Loucy (cell line): ENCODE results near the gene FOXF1.

Experiments
- H2AFZ ChIP-seq: fragments of 200-600 bp; sonication (generic); 2 replicates; pipeline ENCODE4 v1.6.0; 2016; ENCODE audit warnings: antibody characterized with exemption, mild to moderate bottlenecking, low read length, moderate library complexity
- H3F3A ChIP-seq: fragments of 200-600 bp; 2 replicates; pipeline ENCODE4 v1.6.0; 2016; ENCODE audit warnings: antibody characterized with exemption, low read depth, mild to moderate bottlenecking
- H3K27me3 ChIP-seq: fragments of 200-600 bp; sonication (generic); 2 replicates; pipeline ENCODE4 v1.6.1; 2014; ENCODE audit warnings: low read length, mild to moderate bottlenecking; ENCODE audit not compliant: insufficient read depth, poor library complexity, severe bottlenecking
- H3K36me3 ChIP-seq: fragments of 200-600 bp; sonication (generic); 2 replicates; pipeline ENCODE4 v1.6.1; 2016; ENCODE audit warnings: low read length; ENCODE audit not compliant: insufficient read depth
- H3K4me1 ChIP-seq: fragments of 200-600 bp; sonication (generic); 2 replicates; pipeline ENCODE4 v1.5.1; 2014; ENCODE audit warnings: low read length, mild to moderate bottlenecking; ENCODE audit not compliant: insufficient read depth, poor library complexity, severe bottlenecking
- H3K4me2 ChIP-seq: fragments of 200-600 bp; sonication (generic); 2 replicates; pipeline ENCODE4 v1.6.0; 2014; ENCODE audit warnings: antibody characterized with exemption, low read length, low read depth, mild to moderate bottlenecking; ENCODE audit not compliant: poor library complexity, severe bottlenecking
- H3K4me3 ChIP-seq: fragments of 200-600 bp; sonication (generic); 2 replicates; pipeline ENCODE4 v1.5.1; 2014; ENCODE audit warnings: low read length, mild to moderate bottlenecking, mixed read lengths; ENCODE audit not compliant: poor library complexity, severe bottlenecking
- H3K79me2 ChIP-seq: fragments of 200-600 bp; sonication (generic); 2 replicates; pipeline ENCODE4 v1.6.1; 2014; ENCODE audit warnings: low read length; ENCODE audit not compliant: insufficient read depth
- H3K9ac ChIP-seq: fragments of 200-600 bp; sonication (generic); 2 replicates; pipeline ENCODE4 v1.6.0; 2014; ENCODE audit warnings: mild to moderate bottlenecking, low read depth, low read length, moderate library complexity; ENCODE audit not compliant: poor library complexity, severe bottlenecking
- H3K9me2 ChIP-seq: fragments of 200-600 bp; sonication (generic); replicated peaks from 2 replicates; pipeline ENCODE4 v1.6.1; 2016; ENCODE audit warnings: low read depth, low read length, mixed read lengths
- H3K9me3 ChIP-seq: fragments of 200-600 bp; sonication (generic); 2 replicates; pipeline ENCODE4 v1.6.1; 2014; ENCODE audit warnings: mild to moderate bottlenecking, antibody characterized with exemption, low read length, low read depth; ENCODE audit not compliant: insufficient read depth
- H4K20me1 ChIP-seq: fragments of 200-600 bp; sonication (generic); 2 replicates; pipeline ENCODE4 v1.6.0; 2014; ENCODE audit warnings: antibody characterized with exemption, low read length, mild to moderate bottlenecking; ENCODE audit not compliant: insufficient read depth, poor library complexity, severe bottlenecking
- CTCF ChIP-seq: fragments of 200-600 bp; sonication (generic); conservative IDR thresholded peaks from 2 replicates; pipeline ENCODE4 v1.5.1; 2014; ENCODE audit warnings: mild to moderate bottlenecking, antibody characterized with exemption, low read length
- EZH2phosphoT487 ChIP-seq: fragments of 200-600 bp; IDR thresholded peaks from 2 replicates; pipeline ENCODE4 v1.6.1; 2018; ENCODE audit warnings: antibody characterized with exemption, mild to moderate bottlenecking, moderate library complexity, borderline replicate concordance

Gene FOXF1

GRCh38 chr16:86531641-86532525 is 21.6 kb downstream of the FOXF1 start:
- no peaks in the 10 kb centered on the region for H3K79me2 ChIP-seq
- H3K9me2 ChIP-seq = no peaks in the 10 kb centered on the region
- TF ChIP-seq EZH2phosphoT487 (no peak), CTCF (no peak)
- no peaks in the 10 kb centered on the region for H3K27me3 ChIP-seq
- H3K4me3 ChIP-seq = no peak overlapping the region
- H4K20me1 ChIP-seq = no peaks in the 10 kb centered on the region
- no peaks in the 10 kb centered on the region for H3K36me3 ChIP-seq
- H3K9ac ChIP-seq = no peak overlapping the region
- H3K9me3 ChIP-seq = no peaks in the 10 kb centered on the region
- no peak overlapping the region for H2AFZ ChIP-seq
- H3F3A ChIP-seq = no peaks in the 10 kb centered on the region
- H3K4me1 ChIP-seq = no peaks in the 10 kb centered on the region
- H3K4me2 ChIP-seq = no peak overlapping the region

GRCh38 chr16:86532526-86532815 is 22.1 kb downstream of the FOXF1 start:
- Histone ChIP-seq H3K4me2 (no peak overlapping the region), H3K9ac (no peak overlapping the region), H4K20me1 (no peaks in the 10 kb centered on the region), H3K9me2 (no peaks in the 10 kb centered on the region), H2AFZ (no peak overlapping the region), H3K4me1 (no peaks in the 10 kb centered on the region), H3K4me3 (no peak overlapping the region), H3K79me2 (no peaks in the 10 kb centered on the region), H3K36me3 (no peaks in the 10 kb centered on the region), H3K27me3 (no peaks in the 10 kb centered on the region), H3K9me3 (no peaks in the 10 kb centered on the region), H3F3A (no peaks in the 10 kb centered on the region)
- TF ChIP-seq CTCF (no peak), EZH2phosphoT487 (no peak)

GRCh38 chr16:86533076-86533475 is 22.7 kb downstream of the FOXF1 start:
- H3K4me1 ChIP-seq = no peaks in the 10 kb centered on the region

More at GRCh38 chr16:86533076-86533475, 22.7 kb downstream of the FOXF1 start:
- no peaks in the 10 kb centered on the region for H3K36me3 ChIP-seq
- H3K9me3 ChIP-seq = no peaks in the 10 kb centered on the region
- no peaks in the 10 kb centered on the region for H4K20me1 ChIP-seq
- H2AFZ ChIP-seq = no peak overlapping the region
- H3F3A ChIP-seq = no peaks in the 10 kb centered on the region
- H3K9ac ChIP-seq = no peak overlapping the region
- no peaks in the 10 kb centered on the region for H3K79me2 ChIP-seq
- no peaks in the 10 kb centered on the region for H3K9me2 ChIP-seq
- H3K27me3 ChIP-seq = no peaks in the 10 kb centered on the region
- no peak overlapping the region for H3K4me2 ChIP-seq
- no peak overlapping the region for H3K4me3 ChIP-seq
- TF ChIP-seq CTCF (no peak), EZH2phosphoT487 (no peak)
